Brain pericyte (primary cell): ENCODE results near the gene CHRNA1.

Experiments
- DNase-seq: peaks from one replicate; pipeline ENCODE4 v3.0.0-alpha.2; 2012; ENCODE audit warnings: low read depth, low spot score

The CHRNA1 gene

GRCh38 chr2:174784316-174784715 is 20.0 kb upstream of the CHRNA1 start:
- no peak for DNase-seq

- DNase-seq: no peak
Observed at GRCh38 chr2:174781996-174782395, 17.7 kb upstream of the CHRNA1 start.

- no peak for DNase-seq
Observed at GRCh38 chr2:174781298-174781697, 17.0 kb upstream of the CHRNA1 start.

- no peak for DNase-seq
Observed at GRCh38 chr2:174780856-174781255, 16.6 kb upstream of the CHRNA1 start.

GRCh38 chr2:174780191-174780840 is 16.0 kb upstream of the CHRNA1 start:
- DNase-seq: no peak

- no peak for DNase-seq
Observed at GRCh38 chr2:174779361-174779928, 15.2 kb upstream of the CHRNA1 start.

- DNase-seq: peak; percentile 97
Observed at GRCh38 chr2:174778085-174778981, 14.1 kb upstream of the CHRNA1 start.

GRCh38 chr2:174777347-174778084 is 13.2 kb upstream of the CHRNA1 start:
- DNase-seq: no peak

GRCh38 chr2:174776675-174777074 is 12.4 kb upstream of the CHRNA1 start:
- no peak for DNase-seq

GRCh38 chr2:174776223-174776622 is 12.0 kb upstream of the CHRNA1 start:
- DNase-seq: no peak

GRCh38 chr2:174775571-174775980 is 11.3 kb upstream of the CHRNA1 start:
- DNase-seq: no peak

- no peak for DNase-seq
Observed at GRCh38 chr2:174774886-174775285, 10.6 kb upstream of the CHRNA1 start.

- no peak for DNase-seq
Observed at GRCh38 chr2:174773215-174773614, 8.9 kb upstream of the CHRNA1 start.

GRCh38 chr2:174772472-174772801 is 8.2 kb upstream of the CHRNA1 start:
- no peak for DNase-seq

- DNase-seq: peak; percentile 43
Observed at GRCh38 chr2:174771631-174772471, 7.6 kb upstream of the CHRNA1 start.

- no peak for DNase-seq
Observed at GRCh38 chr2:174771136-174771535, 6.9 kb upstream of the CHRNA1 start.

GRCh38 chr2:174768557-174768956 is 4.3 kb upstream of the CHRNA1 start:
- DNase-seq: no peak

GRCh38 chr2:174766271-174766670 is 2.0 kb upstream of the CHRNA1 start:
- DNase-seq: no peak

- no peak for DNase-seq
Observed at GRCh38 chr2:174765576-174765975, 1.3 kb upstream of the CHRNA1 start.

- DNase-seq: no peak
Observed at GRCh38 chr2:174763780-174764179, 492 bp downstream of the CHRNA1 start.

- no peak for DNase-seq
Observed at GRCh38 chr2:174762464-174762863, 1.8 kb downstream of the CHRNA1 start.
